HepG2 (cell line): Measurements from ENCODE around the gene TMEM129. TPM values are rescaled to one million over a fixed set of nuclear protein-coding genes. Genes with fewer than 3 reads are reported as not detected.

Experiments used
- ATAC-seq: fragments of 200-7000 bp; cut with Tn5 transposase; 3 replicates; pipeline ENCODE4 v1.9.1; 2020; ENCODE audit warnings: mild to moderate bottlenecking, moderate library complexity
- BruUV-seq: library from RNA; stranded (reverse); fragments of 400-500 nt; replicated peaks from 2 replicates; lab custom pipeline; 2021; lab: Mats Ljungman, UMichigan
- CTCF ChIA-PET: fragments of 300-600 bp; formaldehyde crosslinking; extraction: SDS; loops from one replicate; lab custom pipeline; 2021; ENCODE audit warnings: low total read pairs, inconsistent platforms, low intra/inter-chr PET ratio; lab: Yijun Ruan, JAX
- POLR2A ChIA-PET: fragments of 350-600 bp; sonication (Branson Sonifier 250); formaldehyde crosslinking; loops from one replicate; lab custom pipeline; 2020; ENCODE audit warnings: antibody characterized with exemption, inconsistent platforms; lab: Yijun Ruan, JAX
- DNase-seq: peaks from one replicate; pipeline ENCODE4 v3.0.0-alpha.2; 2015; ENCODE audit warnings: low spot score
- FAIRE-seq: peaks from 3 replicates; lab custom pipeline; 2011; peaks lifted over from hg19 to GRCh38; lab: Jason Lieb, UNC
- H2AFZ ChIP-seq: one replicate; pipeline ENCODE4 v1.6.1; 2011; ENCODE audit warnings: low read length, inconsistent platforms
- H3K27ac ChIP-seq: fragments of 300-600 bp; 3 replicates; pipeline ENCODE4 v1.8.0; 2011; ENCODE audit warnings: mixed run types, mild to moderate bottlenecking, mixed read lengths, low read length, inconsistent platforms; ENCODE audit not compliant: insufficient read depth; ENCODE audit errors: extremely low read length
- H3K27me3 ChIP-seq, 2 experiments: fragments of 200-600 bp in 1 of 2; 2 replicates in 1 of 2; 3 replicates in 1 of 2; pipeline versions ENCODE4 v1.6.0 to v1.8.0; 2011; ENCODE audit warnings: low read length in 2 of 2, mild to moderate bottlenecking in 2 of 2, moderate library complexity in 2 of 2, inconsistent platforms in 1 of 2; ENCODE audit not compliant: insufficient read depth in 2 of 2, control insufficient read depth in 1 of 2
- H3K36me3 ChIP-seq, 2 experiments: fragments of 200-600 bp in 1 of 2; replicated peaks in 1 of 2; 2 replicates in 1 of 2; 3 replicates in 1 of 2; pipeline versions ENCODE4 v1.5.1 to v1.8.0; 2011; ENCODE audit warnings: low read length in 2 of 2, inconsistent platforms in 1 of 2; ENCODE audit not compliant: insufficient read depth in 2 of 2, control insufficient read depth in 1 of 2
- H3K4me1 ChIP-seq: 2 replicates; pipeline ENCODE4 v1.5.1; 2012; ENCODE audit warnings: low read length, inconsistent platforms; ENCODE audit not compliant: insufficient read depth
- H3K4me2 ChIP-seq: 2 replicates; pipeline ENCODE4 v1.6.0; 2011; ENCODE audit warnings: low read depth, low read length, inconsistent platforms
- H3K4me3 ChIP-seq, 3 experiments: fragments of 200-600 bp in 1 of 3; sonication (generic), shearing (Covaris generic) in 1 of 3; replicated peaks in 1 of 3; 2 replicates each; pipeline ENCODE4 v1.5.1; 2011 to 2016; ENCODE audit warnings: low read length in 3 of 3, inconsistent platforms in 2 of 3, low read depth in 2 of 3, mild to moderate bottlenecking in 2 of 3, control low read depth in 1 of 3, mixed read lengths in 1 of 3; ENCODE audit not compliant: insufficient read depth in 1 of 3
- H3K79me2 ChIP-seq: one replicate; pipeline ENCODE4 v1.6.1; 2011; ENCODE audit warnings: low read length, inconsistent platforms; ENCODE audit not compliant: insufficient read depth
- H3K9ac ChIP-seq: 2 replicates; pipeline ENCODE4 v1.6.0; 2011; ENCODE audit warnings: mild to moderate bottlenecking, low read depth, low read length, inconsistent platforms; ENCODE audit not compliant: insufficient read depth
- H3K9me3 ChIP-seq: 2 replicates; pipeline ENCODE4 v1.5.1; 2012; ENCODE audit warnings: mild to moderate bottlenecking, low read length
- H4K20me1 ChIP-seq: 2 replicates; pipeline ENCODE4 v1.6.0; 2011; ENCODE audit warnings: inconsistent platforms, mild to moderate bottlenecking, low read length, moderate library complexity; ENCODE audit not compliant: insufficient read depth
- ATM ChIP-seq: fragments of 450-650 bp; IDR thresholded peaks from 2 replicates; pipeline ENCODE4 v1.7.1; 2017; ENCODE audit warnings: mild to moderate bottlenecking, borderline replicate concordance
- DMAP1 ChIP-seq: IDR thresholded peaks from 2 replicates; pipeline ENCODE4 v1.6.1; 2016
- HIC2 ChIP-seq: sonication (generic); formaldehyde crosslinking; IDR thresholded peaks from 2 replicates; pipeline ENCODE4 v1.9.0; 2022; ENCODE audit warnings: low read depth, missing genetic modification reagents
- JUN ChIP-seq: sonication (generic); formaldehyde crosslinking; IDR thresholded peaks from 2 replicates; pipeline ENCODE4 v1.4.0; 2020; ENCODE audit warnings: mild to moderate bottlenecking, missing genetic modification reagents
- KIAA2018 ChIP-seq: sonication (generic); formaldehyde crosslinking; IDR thresholded peaks from 2 replicates; pipeline ENCODE4 v1.5.0; 2020; ENCODE audit warnings: mild to moderate bottlenecking, missing genetic modification reagents, borderline replicate concordance
- TEAD3 ChIP-seq: optimal IDR thresholded peaks from 2 replicates; pipeline ENCODE3; 2016; ENCODE audit warnings: borderline replicate concordance
- ZSCAN20 ChIP-seq: sonication (generic); formaldehyde crosslinking; IDR thresholded peaks from 2 replicates; pipeline ENCODE4 v1.4.0; 2020; ENCODE audit warnings: missing genetic modification reagents, mild to moderate bottlenecking, borderline replicate concordance
- WGBS: methylation state at CpG from one replicate; pipeline ENCODE4 v1.1.6; 2017; ENCODE audit warnings: low lambda C conversion rate; 5-methylcytosine and 5-hydroxymethylcytosine counted together
- in situ Hi-C: cut with HindIII; loops from 2 replicates; pipeline ENCODE4 v1.10.0; 2017; ENCODE audit warnings: low pct_unique_long_range_greater_than_20kb; ENCODE audit not compliant: extremely low pct_ligation_motif_present
- intact Hi-C: fragments of 100-400 bp; cut with micrococcal nuclease; formaldehyde crosslinking; loops from one replicate; pipeline ENCODE4 v1.10.0; 2022; ENCODE audit not compliant: unreplicated experiment
- polyA plus RNA-seq, 8 experiments: library from polyadenylated mRNA; depleted of rRNA in 3 of 8; stranded (reverse) in 7 of 8; unstranded in 1 of 8; fragments of >200 nt; fragmentation: Illumina TruSeq in 4 of 8; extraction: Trizol in 4 of 8; gene quantifications; 2 replicates each; pipeline versions ENCODE4 v1.2.1 to v1.2.3, GENCODE V29; 2011 to 2016; ENCODE audit warnings: low read depth in 4 of 8, missing spikeins in 1 of 8, mixed read lengths in 1 of 8; ENCODE audit not compliant: insufficient read depth in 1 of 8
- total RNA-seq, 5 experiments: library from RNA; depleted of rRNA; stranded (reverse); fragments of >200 nt; fragmentation: Illumina TruSeq; extraction: Trizol; gene quantifications; 2 replicates each; pipeline ENCODE4 v1.2.3, GENCODE V29; 2016; ENCODE audit warnings: low read depth in 1 of 5
- TF ChIP-seq, protein P1 (sequence below): sonication (generic); formaldehyde crosslinking; IDR thresholded peaks from 2 replicates; pipeline ENCODE4 v1.8.0; 2022; ENCODE audit warnings: mild to moderate bottlenecking, missing genetic modification reagents
- TF ChIP-seq, protein P2 (sequence below): conservative IDR thresholded peaks from 2 replicates; pipeline ENCODE4 v1.6.1; 2018; ENCODE audit warnings: missing genetic modification reagents

TMEM129 gene
- total and polyA plus RNA-seq, 2 of the 13 experiments (the other 11 are each of a cell fraction or from before 2014, with no cell fraction given): 19.0 to 25.8 TPM

- no peaks in the 10 kb centered on the region for H3K9me3 ChIP-seq
- no TSS peak for BruUV-seq
- FAIRE-seq (no peak), ATAC-seq (peak; percentile 6), DNase-seq (peak; percentile 59)
- H3K4me1 ChIP-seq: peaks cover 90% of the 10 kb centered on the region
- H4K20me1 ChIP-seq: no peaks in the 10 kb centered on the region
- no peak overlapping the region for H3K9ac ChIP-seq
- CTCF ChIA-PET: interaction anchor here (1.3 to 7.5 kb wide), 2 partner anchors 17 to 61 kb away, joined by 6 to 179 read pairs; no protein-coding TSS in a partner anchor
- intact Hi-C loops: loop anchor here (5.0 kb wide), 2 partner anchors 49 to 164 kb away; no protein-coding TSS in a partner anchor
- peak overlapping the region; percentile 65 for H3K4me2 ChIP-seq
- in situ Hi-C loops: no loop called here
- peak overlapping the region in 2 of 3 experiments; percentile 22 to 46; a peak in 3 of 6 replicates for H3K4me3 ChIP-seq
- H3K36me3 ChIP-seq: peaks cover 9% of the 10 kb centered on the region in 2 experiments; a peak in 3 of 5 replicates
- H3K27me3 ChIP-seq: no peaks in the 10 kb centered on the region; a peak in 1 of 5 replicates
- no peaks in the 10 kb centered on the region for H3K79me2 ChIP-seq
- POLR2A ChIA-PET: interaction anchor here (0.8 to 5.7 kb wide), 15 partner anchors 11 to 60 kb away, joined by 3 to 47 read pairs (median 6); partner anchors contain the start of gene FGFR3
- H3K27ac ChIP-seq: peak overlapping the region; percentile 17
- WGBS: 0% methylated on average over 1 of the region's 29 CpGs
- no peak overlapping the region for H2AFZ ChIP-seq
- TF ChIP-seq ATM: no peak
- TF ChIP-seq, protein P1, sequence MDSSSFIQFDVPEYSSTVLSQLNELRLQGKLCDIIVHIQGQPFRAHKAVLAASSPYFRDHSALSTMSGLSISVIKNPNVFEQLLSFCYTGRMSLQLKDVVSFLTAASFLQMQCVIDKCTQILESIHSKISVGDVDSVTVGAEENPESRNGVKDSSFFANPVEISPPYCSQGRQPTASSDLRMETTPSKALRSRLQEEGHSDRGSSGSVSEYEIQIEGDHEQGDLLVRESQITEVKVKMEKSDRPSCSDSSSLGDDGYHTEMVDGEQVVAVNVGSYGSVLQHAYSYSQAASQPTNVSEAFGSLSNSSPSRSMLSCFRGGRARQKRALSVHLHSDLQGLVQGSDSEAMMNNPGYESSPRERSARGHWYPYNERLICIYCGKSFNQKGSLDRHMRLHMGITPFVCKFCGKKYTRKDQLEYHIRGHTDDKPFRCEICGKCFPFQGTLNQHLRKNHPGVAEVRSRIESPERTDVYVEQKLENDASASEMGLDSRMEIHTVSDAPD (CRISPR knock-in tag): no peak
- 0 out of 2 replicates have a peak, but pooled peaks have one; percentile 24 for TF ChIP-seq DMAP1 (CRISPR knock-in tag)
- TF ChIP-seq, protein P2, sequence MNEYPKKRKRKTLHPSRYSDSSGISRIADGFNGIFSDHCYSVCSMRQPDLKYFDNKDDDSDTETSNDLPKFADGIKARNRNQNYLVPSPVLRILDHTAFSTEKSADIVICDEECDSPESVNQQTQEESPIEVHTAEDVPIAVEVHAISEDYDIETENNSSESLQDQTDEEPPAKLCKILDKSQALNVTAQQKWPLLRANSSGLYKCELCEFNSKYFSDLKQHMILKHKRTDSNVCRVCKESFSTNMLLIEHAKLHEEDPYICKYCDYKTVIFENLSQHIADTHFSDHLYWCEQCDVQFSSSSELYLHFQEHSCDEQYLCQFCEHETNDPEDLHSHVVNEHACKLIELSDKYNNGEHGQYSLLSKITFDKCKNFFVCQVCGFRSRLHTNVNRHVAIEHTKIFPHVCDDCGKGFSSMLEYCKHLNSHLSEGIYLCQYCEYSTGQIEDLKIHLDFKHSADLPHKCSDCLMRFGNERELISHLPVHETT (CRISPR knock-in tag): no peak; the same call in 1 of the 2 replicates
- TF ChIP-seq KIAA2018 (CRISPR knock-in tag): no peak
- no peak for TF ChIP-seq JUN (CRISPR knock-in tag)
- peak; percentile 56; the same call in 1 of the 2 replicates for TF ChIP-seq HIC2 (CRISPR knock-in tag)
- TF ChIP-seq ZSCAN20 (CRISPR knock-in tag): no peak
- no peak for TF ChIP-seq TEAD3
Observed at GRCh38 chr4:1748465-1748995, 27.4 kb upstream of the TMEM129 start.
